Loucy (cell line): ENCODE data around the gene RBMS3.

ENCODE experiments used
- H2AFZ ChIP-seq: fragments of 200-600 bp; sonication (generic); 2 replicates; pipeline ENCODE4 v1.6.0; 2016; ENCODE audit warnings: antibody characterized with exemption, mild to moderate bottlenecking, low read length, moderate library complexity
- H3F3A ChIP-seq: fragments of 200-600 bp; 2 replicates; pipeline ENCODE4 v1.6.0; 2016; ENCODE audit warnings: antibody characterized with exemption, low read depth, mild to moderate bottlenecking
- H3K27me3 ChIP-seq: fragments of 200-600 bp; sonication (generic); 2 replicates; pipeline ENCODE4 v1.6.1; 2014; ENCODE audit warnings: low read length, mild to moderate bottlenecking; ENCODE audit not compliant: insufficient read depth, poor library complexity, severe bottlenecking
- H3K36me3 ChIP-seq: fragments of 200-600 bp; sonication (generic); 2 replicates; pipeline ENCODE4 v1.6.1; 2016; ENCODE audit warnings: low read length; ENCODE audit not compliant: insufficient read depth
- H3K4me1 ChIP-seq: fragments of 200-600 bp; sonication (generic); 2 replicates; pipeline ENCODE4 v1.5.1; 2014; ENCODE audit warnings: low read length, mild to moderate bottlenecking; ENCODE audit not compliant: insufficient read depth, poor library complexity, severe bottlenecking
- H3K4me2 ChIP-seq: fragments of 200-600 bp; sonication (generic); 2 replicates; pipeline ENCODE4 v1.6.0; 2014; ENCODE audit warnings: antibody characterized with exemption, low read length, low read depth, mild to moderate bottlenecking; ENCODE audit not compliant: poor library complexity, severe bottlenecking
- H3K4me3 ChIP-seq: fragments of 200-600 bp; sonication (generic); 2 replicates; pipeline ENCODE4 v1.5.1; 2014; ENCODE audit warnings: low read length, mild to moderate bottlenecking, mixed read lengths; ENCODE audit not compliant: poor library complexity, severe bottlenecking
- H3K79me2 ChIP-seq: fragments of 200-600 bp; sonication (generic); 2 replicates; pipeline ENCODE4 v1.6.1; 2014; ENCODE audit warnings: low read length; ENCODE audit not compliant: insufficient read depth
- H3K9ac ChIP-seq: fragments of 200-600 bp; sonication (generic); 2 replicates; pipeline ENCODE4 v1.6.0; 2014; ENCODE audit warnings: mild to moderate bottlenecking, low read depth, low read length, moderate library complexity; ENCODE audit not compliant: poor library complexity, severe bottlenecking
- H3K9me2 ChIP-seq: fragments of 200-600 bp; sonication (generic); replicated peaks from 2 replicates; pipeline ENCODE4 v1.6.1; 2016; ENCODE audit warnings: low read depth, low read length, mixed read lengths
- H3K9me3 ChIP-seq: fragments of 200-600 bp; sonication (generic); 2 replicates; pipeline ENCODE4 v1.6.1; 2014; ENCODE audit warnings: mild to moderate bottlenecking, antibody characterized with exemption, low read length, low read depth; ENCODE audit not compliant: insufficient read depth
- H4K20me1 ChIP-seq: fragments of 200-600 bp; sonication (generic); 2 replicates; pipeline ENCODE4 v1.6.0; 2014; ENCODE audit warnings: antibody characterized with exemption, low read length, mild to moderate bottlenecking; ENCODE audit not compliant: insufficient read depth, poor library complexity, severe bottlenecking
- CTCF ChIP-seq: fragments of 200-600 bp; sonication (generic); conservative IDR thresholded peaks from 2 replicates; pipeline ENCODE4 v1.5.1; 2014; ENCODE audit warnings: mild to moderate bottlenecking, antibody characterized with exemption, low read length
- EZH2phosphoT487 ChIP-seq: fragments of 200-600 bp; IDR thresholded peaks from 2 replicates; pipeline ENCODE4 v1.6.1; 2018; ENCODE audit warnings: antibody characterized with exemption, mild to moderate bottlenecking, moderate library complexity, borderline replicate concordance

RBMS3 gene

DNA sequence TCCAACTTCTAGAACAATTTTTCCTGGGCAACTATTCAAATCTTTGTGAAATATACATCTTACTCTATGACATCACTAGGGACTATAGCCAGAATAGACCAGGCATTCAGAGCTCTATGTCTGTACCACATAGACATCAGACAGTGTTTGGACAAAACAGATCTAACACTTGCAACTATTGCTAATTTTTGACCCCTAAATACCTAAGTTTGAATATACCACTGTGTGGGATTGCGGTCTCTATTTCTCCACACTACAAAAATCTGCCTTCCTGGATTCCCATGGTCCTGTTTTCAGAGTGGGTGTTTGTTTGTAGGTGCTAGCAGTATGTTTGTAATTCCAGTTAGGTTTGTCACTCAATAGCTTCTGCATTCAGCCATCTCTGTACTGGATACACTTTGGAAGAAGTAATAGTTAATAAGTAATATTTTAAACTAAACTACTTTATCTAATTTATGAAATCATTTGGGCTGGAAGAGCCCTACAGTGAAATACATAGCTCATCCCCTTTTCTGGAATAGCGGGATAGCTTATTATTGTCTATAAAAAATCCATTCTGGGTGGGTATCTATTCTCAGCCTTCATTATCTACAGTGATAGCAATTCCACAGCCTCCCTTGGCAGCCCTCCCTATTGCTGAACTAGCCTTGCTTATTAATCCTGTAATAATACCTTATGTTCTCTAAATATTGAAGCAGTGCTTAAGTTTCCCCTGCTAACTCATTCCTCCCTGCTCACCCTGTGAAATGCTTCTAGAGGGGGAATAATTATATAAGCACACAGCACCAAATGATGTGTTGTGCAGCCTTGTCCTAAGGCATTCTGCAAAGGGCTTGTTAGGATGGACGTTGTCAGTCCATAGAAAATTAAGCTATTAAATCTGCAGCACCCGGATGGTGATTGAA is 49.4 kb downstream of the RBMS3 start:
- Histone ChIP-seq H3K4me1 (no peaks in the 10 kb centered on the region), H3K9me3 (no peaks in the 10 kb centered on the region), H3K9me2 (no peaks in the 10 kb centered on the region), H2AFZ (no peak overlapping the region), H3K4me2 (no peak overlapping the region), H3K27me3 (no peaks in the 10 kb centered on the region), H3K79me2 (no peaks in the 10 kb centered on the region), H3K4me3 (no peak overlapping the region), H3K9ac (no peak overlapping the region), H4K20me1 (no peaks in the 10 kb centered on the region), H3F3A (no peaks in the 10 kb centered on the region), H3K36me3 (no peaks in the 10 kb centered on the region)
- TF ChIP-seq EZH2phosphoT487, result no peak
- no peak for TF ChIP-seq CTCF

DNA sequence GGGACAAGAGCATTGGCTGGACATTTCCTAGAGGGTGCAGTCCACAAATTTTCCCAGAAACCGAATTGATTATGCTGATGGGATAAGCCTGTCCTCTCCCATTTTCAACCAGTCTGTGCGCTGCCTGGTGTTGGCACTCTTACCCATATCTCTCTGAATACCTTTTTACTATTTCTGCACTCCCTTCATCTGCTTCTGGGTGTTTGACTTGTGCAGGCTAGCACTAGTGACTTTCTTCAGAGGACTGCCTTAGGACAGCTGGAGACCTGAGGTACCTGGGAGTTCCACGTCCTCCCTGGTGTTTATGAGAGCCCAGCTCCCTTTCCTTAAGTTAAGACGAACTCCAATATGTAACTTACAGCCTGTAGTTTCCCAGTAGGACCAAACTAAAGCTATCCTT is 50.2 kb downstream of the RBMS3 start:
- no peaks in the 10 kb centered on the region for H3K27me3 ChIP-seq
- no peak overlapping the region for H3K9ac ChIP-seq
- H3K4me1 ChIP-seq, result no peaks in the 10 kb centered on the region
- no peaks in the 10 kb centered on the region for H3K36me3 ChIP-seq
- H3K9me2 ChIP-seq, result no peaks in the 10 kb centered on the region
- H2AFZ ChIP-seq, result no peak overlapping the region
- TF ChIP-seq EZH2phosphoT487 (no peak), CTCF (no peak)
- no peaks in the 10 kb centered on the region for H4K20me1 ChIP-seq
- no peaks in the 10 kb centered on the region for H3K9me3 ChIP-seq
- no peaks in the 10 kb centered on the region for H3K79me2 ChIP-seq
- no peaks in the 10 kb centered on the region for H3F3A ChIP-seq
- no peak overlapping the region for H3K4me3 ChIP-seq
- H3K4me2 ChIP-seq, result no peak overlapping the region

- TF ChIP-seq EZH2phosphoT487 (no peak), CTCF (no peak)
- Histone ChIP-seq H2AFZ (no peak overlapping the region), H3K4me3 (no peak overlapping the region), H3K9ac (no peak overlapping the region), H3K9me3 (no peaks in the 10 kb centered on the region), H3F3A (no peaks in the 10 kb centered on the region), H3K79me2 (no peaks in the 10 kb centered on the region), H3K27me3 (no peaks in the 10 kb centered on the region), H3K4me2 (no peak overlapping the region), H4K20me1 (no peaks in the 10 kb centered on the region), H3K4me1 (no peaks in the 10 kb centered on the region), H3K36me3 (no peaks in the 10 kb centered on the region), H3K9me2 (no peaks in the 10 kb centered on the region)
Measured at GRCh38 chr3:29331456-29332194, 50.8 kb downstream of the RBMS3 start.
